ENCODE results near the gene P2RX3.

DNA sequence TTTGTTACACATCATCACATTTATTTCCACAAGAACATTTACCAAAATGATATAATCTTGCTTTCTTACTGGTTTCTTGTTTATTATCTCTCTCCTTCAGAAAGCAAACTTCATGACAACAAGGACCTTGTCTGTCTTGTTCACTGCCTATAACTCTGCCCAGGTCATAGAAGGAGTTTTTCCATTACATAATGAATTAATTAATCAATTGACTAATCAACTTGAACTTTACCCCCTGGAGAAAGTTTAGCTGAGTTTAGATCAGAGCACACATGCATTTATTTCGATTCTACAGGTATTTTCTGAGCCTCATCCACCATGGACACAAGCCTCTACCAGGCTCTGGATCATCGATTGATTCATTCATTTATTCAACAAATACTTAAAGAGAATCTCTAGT is 58.6 kb downstream of the P2RX3 start:
- no peak for TF ChIP-seq GATA2 (IDR thresholded peaks at IDR 0.05; ENCODE audit: low read depth, low read length)
- TF ChIP-seq GATA3 (IDR thresholded peaks at IDR 0.05; ENCODE audit: low read depth, low read length): no peak
